Smooth muscle cell (in vitro differentiated cells): Measurements from ENCODE around the gene SPRR2D. TPM values are rescaled to one million over a fixed set of nuclear protein-coding genes. Genes with fewer than 3 reads are reported as not detected.
"Not testable (repeated sequence)": the region's sequence is repeated elsewhere in the genome, so short reads cannot be mapped to it uniquely, and the experiment has no call there.

Experiments
- DNase-seq: peaks from one replicate; lab custom pipeline; 2025; ENCODE audit not compliant: unreplicated experiment; lab: John Stamatoyannopoulos, UW
- H2AFZ ChIP-seq: fragments of 200-600 bp; sonication (generic); 2 replicates; pipeline ENCODE4 v1.6.0; 2016; ENCODE audit warnings: antibody characterized with exemption, low read depth, mild to moderate bottlenecking
- H3F3A ChIP-seq: fragments of 200-600 bp; sonication (generic); 2 replicates; pipeline ENCODE4 v1.6.0; 2017; ENCODE audit warnings: antibody characterized with exemption, low read depth
- H3K27ac ChIP-seq: fragments of 200-600 bp; sonication (generic); 2 replicates; pipeline ENCODE4 v1.5.1; 2016; ENCODE audit warnings: low read depth, mild to moderate bottlenecking
- H3K27me3 ChIP-seq: fragments of 200-600 bp; sonication (generic); 2 replicates; pipeline ENCODE4 v1.6.1; 2016; ENCODE audit warnings: low read depth, mild to moderate bottlenecking
- H3K36me3 ChIP-seq: fragments of 200-600 bp; sonication (generic); 2 replicates; pipeline ENCODE4 v1.5.1; 2016; ENCODE audit warnings: low read depth
- H3K4me1 ChIP-seq: fragments of 200-600 bp; sonication (generic); 2 replicates; pipeline ENCODE4 v1.5.1; 2016; ENCODE audit warnings: low read depth
- H3K4me2 ChIP-seq: fragments of 200-600 bp; sonication (generic); 2 replicates; pipeline ENCODE4 v1.6.0; 2016; ENCODE audit warnings: mild to moderate bottlenecking
- H3K4me3 ChIP-seq: fragments of 200-600 bp; sonication (generic); 2 replicates; pipeline ENCODE4 v1.5.1; 2016; ENCODE audit warnings: mild to moderate bottlenecking
- H3K79me2 ChIP-seq: fragments of 200-600 bp; sonication (generic); 2 replicates; pipeline ENCODE4 v1.6.0; 2016; ENCODE audit warnings: low read depth, mild to moderate bottlenecking
- H3K9ac ChIP-seq: fragments of 200-600 bp; sonication (generic); 2 replicates; pipeline ENCODE4 v1.6.0; 2016; ENCODE audit warnings: low read depth
- H3K9me3 ChIP-seq: fragments of 200-600 bp; sonication (generic); replicated peaks from 2 replicates; pipeline ENCODE4 v1.5.1; 2016; ENCODE audit warnings: low read depth
- H4K20me1 ChIP-seq: fragments of 200-600 bp; sonication (generic); 2 replicates; pipeline ENCODE4 v1.6.0; 2016; ENCODE audit warnings: low read depth
- WGBS: methylation state at CpG from one replicate; pipeline ENCODE4 v1.1.7; 2016; ENCODE audit warnings: low lambda C conversion rate; 5-methylcytosine and 5-hydroxymethylcytosine counted together
- polyA plus RNA-seq: library from polyadenylated mRNA; unstranded; fragments of >200 nt; fragmentation: Nextera tagmentation; extraction: Ambion mirVana; gene quantifications from 2 replicates; pipeline ENCODE4 v1.2.1, GENCODE V29; 2016
- total RNA-seq: library from RNA; depleted of rRNA; stranded (reverse); fragments of >200 nt; gene quantifications from 2 replicates; pipeline ENCODE4 v1.2.3, GENCODE V29; 2014
- TF ChIP-seq, protein P1 (sequence below): fragments of 200-600 bp; sonication (generic); IDR thresholded peaks from 2 replicates; pipeline ENCODE4 v1.5.1; 2017; ENCODE audit warnings: borderline replicate concordance, mild to moderate bottlenecking, antibody characterized with exemption; ENCODE audit not compliant: insufficient read depth, poor library complexity, severe bottlenecking

The SPRR2D gene
- total and polyA plus RNA-seq, 2 experiments from 2014 or later: 12.4 to 16.9 TPM

DNA sequence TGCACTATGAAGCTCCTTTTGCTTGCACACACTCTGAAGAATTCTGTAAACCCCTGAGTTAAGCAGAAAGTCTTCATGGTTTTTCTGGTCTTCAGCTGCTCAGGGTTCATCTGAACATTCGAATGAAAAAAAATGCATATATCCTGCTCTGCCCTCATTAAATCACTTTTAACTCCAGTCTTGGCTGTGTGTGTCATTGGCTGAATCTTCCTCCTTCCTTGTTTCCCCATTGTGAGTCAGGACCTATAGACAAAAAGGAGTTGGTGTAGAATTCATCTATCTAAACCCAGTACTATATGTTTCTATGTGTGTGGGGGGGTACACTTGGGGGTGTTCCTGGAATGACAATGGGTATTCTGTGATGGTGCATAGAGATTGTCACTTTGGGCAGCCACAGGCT lies 16.5 kb downstream of the SPRR2D start:
- Histone ChIP-seq H3F3A (no peaks in the 10 kb centered on the region), H3K27me3 (no peaks in the 10 kb centered on the region), H3K4me2 (no peak overlapping the region), H3K79me2 (no peaks in the 10 kb centered on the region), H3K27ac (no peak overlapping the region), H2AFZ (no peak overlapping the region), H3K4me3 (no peak overlapping the region), H3K9me3 (no peaks in the 10 kb centered on the region), H3K36me3 (no peaks in the 10 kb centered on the region), H3K4me1 (no peaks in the 10 kb centered on the region), H3K9ac (no peak overlapping the region), H4K20me1 (no peaks in the 10 kb centered on the region)
- TF ChIP-seq, protein P1, sequence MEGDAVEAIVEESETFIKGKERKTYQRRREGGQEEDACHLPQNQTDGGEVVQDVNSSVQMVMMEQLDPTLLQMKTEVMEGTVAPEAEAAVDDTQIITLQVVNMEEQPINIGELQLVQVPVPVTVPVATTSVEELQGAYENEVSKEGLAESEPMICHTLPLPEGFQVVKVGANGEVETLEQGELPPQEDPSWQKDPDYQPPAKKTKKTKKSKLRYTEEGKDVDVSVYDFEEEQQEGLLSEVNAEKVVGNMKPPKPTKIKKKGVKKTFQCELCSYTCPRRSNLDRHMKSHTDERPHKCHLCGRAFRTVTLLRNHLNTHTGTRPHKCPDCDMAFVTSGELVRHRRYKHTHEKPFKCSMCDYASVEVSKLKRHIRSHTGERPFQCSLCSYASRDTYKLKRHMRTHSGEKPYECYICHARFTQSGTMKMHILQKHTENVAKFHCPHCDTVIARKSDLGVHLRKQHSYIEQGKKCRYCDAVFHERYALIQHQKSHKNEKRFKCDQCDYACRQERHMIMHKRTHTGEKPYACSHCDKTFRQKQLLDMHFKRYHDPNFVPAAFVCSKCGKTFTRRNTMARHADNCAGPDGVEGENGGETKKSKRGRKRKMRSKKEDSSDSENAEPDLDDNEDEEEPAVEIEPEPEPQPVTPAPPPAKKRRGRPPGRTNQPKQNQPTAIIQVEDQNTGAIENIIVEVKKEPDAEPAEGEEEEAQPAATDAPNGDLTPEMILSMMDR: no peak
- WGBS: 65% methylated on average over 1 of the region's 1 CpG
- no peak for DNase-seq

DNA sequence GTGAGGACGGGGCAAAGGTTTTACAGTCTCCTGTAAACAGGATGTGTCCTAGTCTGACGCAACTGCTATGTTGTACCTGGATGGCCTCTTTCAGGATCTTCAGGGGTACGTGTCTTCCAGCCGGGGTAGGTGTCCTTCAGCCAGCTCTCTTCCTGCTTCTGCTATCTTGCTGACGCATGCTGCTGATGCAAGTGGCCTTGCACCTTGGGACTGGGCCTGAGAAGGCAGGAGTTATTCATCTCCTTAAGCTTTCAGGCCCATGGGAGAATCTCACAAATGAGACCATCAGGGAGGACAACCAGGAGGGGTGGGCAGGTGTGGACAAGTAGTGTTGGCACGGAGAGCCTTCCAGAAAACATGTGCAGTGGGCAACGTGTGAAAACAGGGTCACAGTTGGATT lies 17.8 kb downstream of the SPRR2D start:
- H3K4me1 ChIP-seq: no peaks in the 10 kb centered on the region
- no peaks in the 10 kb centered on the region for H3K27me3 ChIP-seq
- H2AFZ ChIP-seq: no peak overlapping the region
- TF ChIP-seq, protein P1: no peak
- no peaks in the 10 kb centered on the region for H3F3A ChIP-seq
- no peak overlapping the region for H3K27ac ChIP-seq
- no peaks in the 10 kb centered on the region for H3K79me2 ChIP-seq
- H3K9me3 ChIP-seq: no peaks in the 10 kb centered on the region
- no peak overlapping the region for H3K4me3 ChIP-seq
- H3K36me3 ChIP-seq: no peaks in the 10 kb centered on the region
- no peak overlapping the region for H3K4me2 ChIP-seq
- WGBS: 72% methylated on average over 7 of the region's 7 CpGs
- DNase-seq: no peak
- H3K9ac ChIP-seq: no peak overlapping the region
- no peaks in the 10 kb centered on the region for H4K20me1 ChIP-seq

DNA sequence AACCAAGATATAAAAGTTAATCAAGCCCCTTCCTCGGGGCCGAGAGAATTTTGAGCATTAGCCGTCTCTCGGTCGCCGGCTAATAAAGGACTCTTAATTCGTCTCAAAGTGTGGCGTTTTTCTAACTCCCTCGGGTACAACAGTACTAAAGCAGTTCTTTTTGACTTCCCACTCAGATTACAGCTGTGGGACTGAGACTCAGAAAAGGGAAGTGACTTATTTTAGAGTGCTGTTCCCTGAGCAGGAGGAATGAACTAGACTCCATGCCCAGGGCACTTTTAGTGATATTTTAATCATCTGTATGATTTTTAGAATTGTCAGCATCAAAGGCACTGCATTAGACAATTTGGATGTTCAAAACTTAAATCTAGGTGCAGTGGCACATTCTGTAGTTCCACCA lies 18.6 kb downstream of the SPRR2D start:
- not testable (repeated sequence) for H3K27me3 ChIP-seq, H3K4me2 ChIP-seq, H3K27ac ChIP-seq, H3K79me2 ChIP-seq, H3K9me3 ChIP-seq, H3F3A ChIP-seq, H3K4me3 ChIP-seq, H4K20me1 ChIP-seq, H3K4me1 ChIP-seq, H2AFZ ChIP-seq, H3K36me3 ChIP-seq, DNase-seq, H3K9ac ChIP-seq
- WGBS: 83% methylated on average over 9 of the region's 9 CpGs

DNA sequence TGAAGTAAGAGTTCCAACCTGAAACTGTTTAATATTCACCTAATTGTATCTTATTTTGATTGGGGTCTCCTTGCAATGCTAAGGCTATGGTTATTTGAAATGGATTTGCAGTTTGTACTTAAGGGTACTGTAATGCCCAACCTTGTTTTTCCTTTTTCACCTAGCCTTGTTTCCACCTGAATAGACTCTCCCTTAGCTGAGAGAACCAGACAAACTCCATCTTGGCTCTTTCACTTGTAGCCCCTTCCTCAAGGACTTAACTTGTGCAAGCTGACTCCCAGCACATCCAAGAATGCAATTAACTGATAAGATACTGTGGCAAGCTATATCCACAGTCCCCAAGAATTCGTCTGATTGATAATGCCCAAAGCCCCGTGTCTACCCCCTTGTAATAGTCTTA lies 19.1 kb downstream of the SPRR2D start:
- H3K4me2 ChIP-seq, H3K27ac ChIP-seq, H3K9ac ChIP-seq, H2AFZ ChIP-seq, H3K36me3 ChIP-seq, H3K4me1 ChIP-seq, H3F3A ChIP-seq, H3K9me3 ChIP-seq, H3K79me2 ChIP-seq, DNase-seq, H4K20me1 ChIP-seq, H3K4me3 ChIP-seq, H3K27me3 ChIP-seq: not testable (repeated sequence)
- WGBS: 31% methylated on average over 2 of the region's 2 CpGs

DNA sequence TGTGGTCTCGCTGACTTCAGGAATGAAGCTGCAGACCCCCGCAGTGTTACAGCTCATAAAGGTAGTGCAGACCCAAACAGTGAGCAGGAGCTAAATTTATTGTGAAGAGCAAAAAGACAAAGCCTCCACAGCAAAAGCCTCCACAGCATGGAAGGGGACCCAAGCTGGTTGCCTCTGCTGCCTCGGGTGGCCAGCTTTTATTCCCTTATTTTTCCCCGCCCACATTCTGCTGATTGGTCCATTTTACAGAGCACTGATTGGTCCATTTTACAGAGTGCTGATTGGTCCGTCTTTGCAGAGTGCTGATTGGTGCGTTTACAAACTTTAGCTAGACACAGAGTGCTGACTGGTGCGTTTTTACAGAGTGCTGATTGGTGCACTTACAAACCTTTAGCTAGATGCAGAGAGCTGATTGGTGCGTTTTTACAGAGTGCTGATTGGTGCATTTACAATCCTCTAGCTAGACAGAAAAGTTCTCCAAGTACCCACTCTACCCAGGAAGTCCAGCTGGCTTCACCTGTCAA lies 29.6 kb downstream of the SPRR2D start:
- H3K4me1 ChIP-seq, H3K4me2 ChIP-seq: not testable (repeated sequence)
- WGBS: 59% methylated on average over 8 of the region's 8 CpGs

More for the DNA sequence above, 29.6 kb downstream of the SPRR2D start:
- not testable (repeated sequence) for H3K27ac ChIP-seq, H3K79me2 ChIP-seq, DNase-seq, H3F3A ChIP-seq, H3K4me3 ChIP-seq, H3K36me3 ChIP-seq, H2AFZ ChIP-seq, H3K9ac ChIP-seq, H3K9me3 ChIP-seq, H3K27me3 ChIP-seq, H4K20me1 ChIP-seq
